Peyer's patch (tissue), 4 donors: ENCODE results near the gene PRR33. TPM values are rescaled to one million over a fixed set of nuclear protein-coding genes. Genes with fewer than 3 reads are reported as not detected.

ENCODE experiments used
- DNase-seq, 3 donors: peaks; one replicate each; pipeline ENCODE4 v3.0.0-alpha.2; 2017 to 2019
- H3K27ac ChIP-seq, 4 donors: fragments of 200-600 bp; sonication (generic); one replicate each; pipeline ENCODE4 v1.5.1; 2016 to 2019
- H3K27me3 ChIP-seq, 2 donors: fragments of 200-600 bp; sonication (generic); one replicate each; pipeline ENCODE4 v1.5.1; 2019
- H3K36me3 ChIP-seq, 3 donors: fragments of 200-600 bp; sonication (generic); one replicate each; pipeline ENCODE4 v1.5.1; 2016 to 2019
- H3K4me1 ChIP-seq, 4 donors: fragments of 200-600 bp; sonication (generic); one replicate each; pipeline ENCODE4 v1.5.1; 2016 to 2019
- H3K4me3 ChIP-seq, 4 donors: fragments of 200-600 bp; sonication (generic); 1 replicate in 3 of 4; 2 replicates in 1 of 4; pipeline ENCODE4 v1.5.1; 2016 to 2019; ENCODE audit warnings: mild to moderate bottlenecking in 1 of 4
- H3K9me3 ChIP-seq, 4 donors: fragments of 200-600 bp; sonication (generic); one replicate each; pipeline ENCODE4 v1.5.1; 2016 to 2019; ENCODE audit warnings: mild to moderate bottlenecking in 1 of 4
- POLR2A ChIP-seq, 2 donors: fragments of 450-650 bp; IDR thresholded peaks; one replicate each; pipeline ENCODE4 v1.5.1; 2017; ENCODE audit warnings: antibody characterized with exemption in 2 of 2, mild to moderate bottlenecking in 2 of 2, moderate library complexity in 2 of 2
- total RNA-seq, 4 donors: library from RNA; depleted of rRNA; stranded (reverse); fragments of >200 nt; gene quantifications; one replicate each; pipeline ENCODE4 v1.1.0, GENCODE V29; 2016
- TF ChIP-seq, protein P1 (sequence below), 6 experiments: fragments of 450-650 bp in 4 of 6; fragments of 200-600 bp in 2 of 6; sonication (generic) in 1 of 6; IDR thresholded peaks; one replicate each; pipeline ENCODE4 v1.5.1; 2017 to 2019; ENCODE audit warnings: antibody characterized with exemption in 6 of 6, mild to moderate bottlenecking in 3 of 6, moderate library complexity in 1 of 6

The PRR33 gene
- total RNA-seq, 4 donors from 2014 or later = not detected

DNA sequence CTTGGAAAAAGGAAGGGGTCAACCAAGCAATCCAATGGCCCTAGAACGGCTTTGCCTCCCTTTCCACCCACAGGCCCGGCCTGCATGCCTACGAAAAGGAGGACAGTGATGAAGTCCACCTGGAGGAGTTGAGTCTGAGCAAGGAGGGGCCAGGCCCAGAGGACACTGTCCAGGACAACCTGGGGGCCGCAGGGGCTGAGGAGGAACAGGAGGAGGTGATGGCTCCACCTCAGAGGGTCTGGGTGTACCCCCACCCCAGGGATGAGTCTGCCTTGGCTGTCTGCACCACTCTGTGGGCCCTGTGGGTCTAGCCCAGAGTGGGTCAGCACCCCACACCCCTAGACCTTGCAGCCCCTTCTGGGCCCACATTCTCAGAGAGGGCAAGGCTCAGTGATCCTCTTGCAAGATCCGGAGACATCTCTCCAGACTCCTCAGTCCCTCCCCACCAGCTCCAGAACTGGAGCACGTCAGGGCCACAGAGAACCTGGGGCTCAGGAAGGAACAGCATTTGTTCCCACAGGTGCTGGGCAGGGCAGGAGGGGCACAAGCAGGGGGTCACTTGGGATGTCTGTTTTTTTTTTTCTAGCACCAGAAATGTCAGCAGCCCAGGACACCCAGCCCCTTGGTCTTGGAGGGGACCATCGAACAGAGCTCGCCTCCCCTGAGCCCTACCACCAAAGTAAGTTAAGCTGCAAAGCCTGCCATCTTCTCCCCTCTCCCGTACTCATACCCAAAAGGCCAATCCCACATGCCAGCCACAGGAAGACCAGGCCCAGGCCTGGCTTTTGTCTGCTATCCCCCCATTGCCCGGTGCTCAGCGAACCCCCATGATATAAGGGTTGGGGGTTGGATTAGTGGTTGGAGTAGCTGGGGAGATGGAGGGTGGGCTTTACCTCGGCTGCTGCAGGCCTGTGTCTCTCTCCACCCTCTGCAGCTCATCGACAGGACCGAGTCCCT lies 8.1 kb downstream of the PRR33 start:
- H3K9me3 ChIP-seq = no peaks in the 10 kb centered on the region
- no peak overlapping the region for H3K4me3 ChIP-seq
- TF ChIP-seq, protein P1, sequence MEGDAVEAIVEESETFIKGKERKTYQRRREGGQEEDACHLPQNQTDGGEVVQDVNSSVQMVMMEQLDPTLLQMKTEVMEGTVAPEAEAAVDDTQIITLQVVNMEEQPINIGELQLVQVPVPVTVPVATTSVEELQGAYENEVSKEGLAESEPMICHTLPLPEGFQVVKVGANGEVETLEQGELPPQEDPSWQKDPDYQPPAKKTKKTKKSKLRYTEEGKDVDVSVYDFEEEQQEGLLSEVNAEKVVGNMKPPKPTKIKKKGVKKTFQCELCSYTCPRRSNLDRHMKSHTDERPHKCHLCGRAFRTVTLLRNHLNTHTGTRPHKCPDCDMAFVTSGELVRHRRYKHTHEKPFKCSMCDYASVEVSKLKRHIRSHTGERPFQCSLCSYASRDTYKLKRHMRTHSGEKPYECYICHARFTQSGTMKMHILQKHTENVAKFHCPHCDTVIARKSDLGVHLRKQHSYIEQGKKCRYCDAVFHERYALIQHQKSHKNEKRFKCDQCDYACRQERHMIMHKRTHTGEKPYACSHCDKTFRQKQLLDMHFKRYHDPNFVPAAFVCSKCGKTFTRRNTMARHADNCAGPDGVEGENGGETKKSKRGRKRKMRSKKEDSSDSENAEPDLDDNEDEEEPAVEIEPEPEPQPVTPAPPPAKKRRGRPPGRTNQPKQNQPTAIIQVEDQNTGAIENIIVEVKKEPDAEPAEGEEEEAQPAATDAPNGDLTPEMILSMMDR (IDR thresholded peaks at IDR 0.05) = no peak
- TF ChIP-seq POLR2A (IDR thresholded peaks at IDR 0.05) = no peak
- no peak overlapping the region for H3K27ac ChIP-seq
- H3K36me3 ChIP-seq = no peaks in the 10 kb centered on the region
- H3K4me1 ChIP-seq = peaks cover 0 to 25% (median 15%) of the 10 kb centered on the region in 4 donors
- H3K27me3 ChIP-seq = no peaks in the 10 kb centered on the region
- peak in 1 of 3 donors; percentile 42 for DNase-seq

DNA sequence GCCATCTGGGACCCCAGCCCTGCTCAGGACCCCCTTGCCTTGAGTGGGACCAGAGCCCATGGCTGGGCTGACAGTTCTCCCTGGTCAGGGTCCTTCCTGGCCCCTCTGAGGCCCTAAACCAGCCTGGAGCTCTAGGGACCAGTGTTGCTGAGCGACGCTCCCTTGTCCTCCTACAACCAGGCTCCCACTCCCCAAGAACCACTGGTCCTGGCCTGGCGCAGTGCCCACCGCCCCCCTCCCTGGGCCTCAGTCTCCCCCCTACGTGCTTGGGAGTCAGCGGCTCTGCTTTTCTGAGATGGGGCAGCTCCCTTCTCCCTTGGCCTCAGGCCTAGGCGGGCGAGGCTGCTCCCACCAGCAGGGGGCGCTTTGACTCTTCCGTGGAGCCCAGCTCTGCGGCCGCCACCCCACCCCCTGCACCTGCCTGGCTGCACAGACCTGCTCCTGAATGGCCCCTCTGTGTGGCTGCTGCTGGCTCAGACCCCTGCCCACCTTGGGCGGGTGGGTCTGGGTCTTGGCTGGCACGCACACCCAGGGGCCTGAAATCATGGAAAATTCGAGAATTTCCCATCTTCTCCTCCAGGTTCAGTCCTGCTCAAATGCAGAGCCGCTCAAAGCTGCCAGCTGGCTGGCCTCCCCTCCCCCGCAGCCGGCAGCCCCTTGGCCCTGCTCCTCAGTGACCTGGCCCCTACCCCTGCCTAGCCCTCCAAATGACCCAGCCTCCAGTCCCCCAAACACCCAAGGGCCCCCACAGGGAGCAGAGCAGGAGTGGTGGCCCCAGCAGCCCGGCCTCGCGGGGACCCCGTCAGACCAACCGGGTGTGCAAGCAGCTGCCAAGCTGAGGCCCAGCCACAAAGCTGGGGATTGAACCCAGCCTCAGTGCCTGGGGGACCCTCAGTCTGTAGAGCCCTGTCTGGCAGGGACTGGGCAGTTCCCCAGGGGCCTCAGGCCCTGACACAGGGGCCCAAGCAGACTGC lies 9.1 kb downstream of the PRR33 start:
- peak overlapping the region in 3 of 4 donors; percentile 49 to 70 (median 68) for H3K27ac ChIP-seq
- TF ChIP-seq, protein P1 (IDR thresholded peaks at IDR 0.05) = peak; percentile 72 to 95 (median 84)
- no peak for TF ChIP-seq POLR2A (IDR thresholded peaks at IDR 0.05)
- H3K9me3 ChIP-seq = no peaks in the 10 kb centered on the region
- H3K27me3 ChIP-seq = no peaks in the 10 kb centered on the region
- H3K4me1 ChIP-seq = peaks cover 0 to 23% (median 18%) of the 10 kb centered on the region in 4 donors
- no peaks in the 10 kb centered on the region for H3K36me3 ChIP-seq
- DNase-seq = peak; percentile 72 to 88 (median 88)
- H3K4me3 ChIP-seq = no peak overlapping the region

DNA sequence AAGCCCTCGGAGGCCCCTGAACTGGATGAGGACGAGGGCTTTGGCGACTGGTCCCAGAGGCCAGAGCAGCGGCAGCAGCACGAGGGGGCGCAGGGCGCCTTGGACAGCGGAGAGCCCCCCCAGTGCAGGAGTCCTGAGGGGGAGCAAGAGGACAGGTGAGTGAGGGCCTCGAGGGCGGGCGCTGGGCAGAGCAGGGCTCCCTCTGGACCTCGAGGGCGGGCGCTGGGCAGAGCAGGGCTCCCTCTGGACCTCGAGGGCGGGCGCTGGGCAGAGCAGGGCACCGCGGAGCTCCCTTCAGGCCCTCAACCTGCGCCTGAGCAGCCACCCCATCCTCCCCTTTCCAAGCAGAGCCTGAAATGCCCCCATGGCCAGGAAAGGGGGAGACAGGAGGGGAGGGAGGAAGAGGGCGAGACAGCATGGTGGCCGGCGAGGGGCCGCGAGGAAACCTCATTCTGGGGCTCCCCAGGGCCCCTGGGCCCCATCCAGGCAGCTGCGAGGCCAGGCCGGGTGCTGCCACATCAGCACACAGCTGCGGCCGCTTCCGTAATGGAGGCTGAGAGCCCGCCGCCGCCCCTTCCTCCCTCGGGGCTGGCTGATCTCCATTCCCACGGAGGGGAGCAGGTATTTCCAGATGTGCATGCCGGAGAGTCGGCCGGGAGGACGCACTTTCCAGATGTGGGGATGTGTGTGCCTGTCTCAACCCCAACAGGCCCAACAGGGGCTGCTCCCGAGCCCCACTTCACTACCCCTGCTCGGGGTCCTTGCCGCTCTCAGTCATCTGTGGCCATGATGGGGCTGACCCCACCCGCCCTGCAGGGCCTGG lies 10.0 kb downstream of the PRR33 start:
- peak overlapping the region in 1 of 4 donors; percentile 18 for H3K4me3 ChIP-seq
- no peaks in the 10 kb centered on the region for H3K36me3 ChIP-seq
- peak in 2 of 3 donors; percentile 63 to 64 for DNase-seq
- H3K9me3 ChIP-seq = no peaks in the 10 kb centered on the region
- H3K27ac ChIP-seq = peak overlapping the region; percentile 49 to 70 (median 62)
- H3K27me3 ChIP-seq = no peaks in the 10 kb centered on the region
- TF ChIP-seq, protein P1 (IDR thresholded peaks at IDR 0.05) = no peak
- TF ChIP-seq POLR2A (IDR thresholded peaks at IDR 0.05) = no peak
- peaks cover 0 to 31% (median 19%) of the 10 kb centered on the region in 4 donors for H3K4me1 ChIP-seq

DNA sequence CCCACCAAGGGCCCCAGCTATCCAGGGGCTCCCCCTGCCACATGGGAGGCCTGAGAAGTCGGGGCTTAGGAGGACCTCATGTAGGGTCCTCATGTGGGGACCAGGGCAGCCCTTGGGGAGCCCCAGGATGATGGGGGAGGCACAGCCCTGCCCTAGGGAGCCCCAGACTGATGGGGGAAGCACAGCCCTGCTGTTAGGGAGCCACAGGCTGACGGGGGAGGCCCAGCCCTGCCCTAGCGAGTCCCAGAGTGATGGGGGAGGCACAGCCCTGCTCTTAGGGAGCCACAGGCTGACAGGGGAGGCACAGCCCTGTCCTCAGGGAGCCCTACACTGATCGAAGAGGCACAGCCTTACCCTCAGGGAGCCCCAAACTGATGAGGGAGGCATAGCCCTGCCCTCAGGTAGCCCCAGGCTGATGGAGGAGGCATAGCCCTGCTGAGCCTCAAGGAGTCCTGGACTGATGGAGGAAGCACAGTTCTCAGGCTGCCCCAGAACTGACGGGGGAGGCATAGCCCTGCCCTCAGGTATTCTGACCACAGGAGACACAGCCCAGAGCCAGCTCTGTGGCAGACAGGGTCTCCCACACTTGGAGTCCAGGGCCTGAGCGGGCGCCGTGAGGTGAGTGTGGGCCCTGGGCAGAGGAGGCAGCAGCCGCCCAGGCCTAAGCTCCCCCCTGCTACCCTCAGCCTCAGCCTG lies 10.8 kb downstream of the PRR33 start:
- Histone ChIP-seq H3K27ac (peak overlapping the region; percentile 55 to 70 (median 64)), H3K4me3 (no peak overlapping the region), H3K36me3 (no peaks in the 10 kb centered on the region), H3K9me3 (no peaks in the 10 kb centered on the region), H3K27me3 (no peaks in the 10 kb centered on the region), H3K4me1 (peaks cover 0 to 38% (median 23%) of the 10 kb centered on the region in 4 donors)
- TF ChIP-seq POLR2A (IDR thresholded peaks at IDR 0.05) = no peak
- TF ChIP-seq, protein P1 (IDR thresholded peaks at IDR 0.05) = no peak
- peak in 1 of 3 donors; percentile 38 for DNase-seq
